Fibroblast of lung (primary cell): ENCODE results near the gene TMEM125. TPM values are rescaled to one million over a fixed set of nuclear protein-coding genes. Genes with fewer than 3 reads are reported as not detected.

Experiments
- DNase-seq, 2 donors: peaks; one replicate each; pipeline versions ENCODE4 v3.0.0 to v3.0.0-alpha.2; 2010; ENCODE audit warnings: low read depth in 2 of 2
- H2AFZ ChIP-seq: 2 replicates; pipeline ENCODE4 v1.5.1; 2012; ENCODE audit warnings: low read length, control low read depth, inconsistent platforms
- H3K27ac ChIP-seq: 2 replicates; pipeline ENCODE4 v1.5.1; 2011; ENCODE audit warnings: low read length, control low read depth; ENCODE audit not compliant: insufficient read depth
- H3K27me3 ChIP-seq: 2 replicates; pipeline ENCODE4 v1.5.1; 2011; ENCODE audit warnings: mild to moderate bottlenecking, low read length; ENCODE audit not compliant: control insufficient read depth, insufficient read depth
- H3K36me3 ChIP-seq: 2 replicates; pipeline ENCODE4 v1.5.1; 2011; ENCODE audit warnings: low read length; ENCODE audit not compliant: control insufficient read depth, insufficient read depth
- H3K4me1 ChIP-seq: 2 replicates; pipeline ENCODE4 v1.5.1; 2011; ENCODE audit warnings: low read length; ENCODE audit not compliant: control insufficient read depth, insufficient read depth; ENCODE audit errors: extremely low read depth
- H3K4me2 ChIP-seq: 2 replicates; pipeline ENCODE4 v1.5.1; 2011; ENCODE audit warnings: low read length, control low read depth; ENCODE audit not compliant: insufficient read depth; ENCODE audit errors: extremely low read depth
- H3K4me3 ChIP-seq, 4 experiments: fragments of 200-600 bp in 1 of 4; sonication (generic) in 1 of 4; replicated peaks in 1 of 4; 2 replicates each; pipeline ENCODE4 v1.5.1; 2011 to 2016; ENCODE audit warnings: low read length in 4 of 4, low read depth in 3 of 4, mild to moderate bottlenecking in 3 of 4, control low read depth in 2 of 4, inconsistent platforms in 1 of 4, mixed read lengths in 1 of 4; ENCODE audit not compliant: insufficient read depth in 1 of 4; ENCODE audit errors: control extremely low read depth in 1 of 4
- H3K79me2 ChIP-seq: 2 replicates; pipeline ENCODE4 v1.5.1; 2012; ENCODE audit warnings: mild to moderate bottlenecking, low read length, inconsistent platforms; ENCODE audit not compliant: control insufficient read depth, insufficient read depth
- H3K9ac ChIP-seq: 2 replicates; pipeline ENCODE4 v1.5.1; 2011; ENCODE audit warnings: mild to moderate bottlenecking, low read length, control low read depth; ENCODE audit not compliant: insufficient read depth
- H3K9me3 ChIP-seq: 2 replicates; pipeline ENCODE4 v1.5.1; 2012; ENCODE audit warnings: low read depth, low read length; ENCODE audit not compliant: control insufficient read depth, insufficient read depth
- H4K20me1 ChIP-seq: 2 replicates; pipeline ENCODE4 v1.5.1; 2011; ENCODE audit warnings: low read length; ENCODE audit not compliant: control insufficient read depth, insufficient read depth; ENCODE audit errors: extremely low read depth
- CTCF ChIP-seq, 2 donors: IDR thresholded peaks in 1 of 2; conservative IDR thresholded peaks in 1 of 2; 1 replicate in 1 of 2; 2 replicates in 1 of 2; pipeline ENCODE4 v1.5.1; 2011 to 2012; ENCODE audit warnings: low read length in 2 of 2, control low read depth in 1 of 2, inconsistent platforms in 1 of 2, low read depth in 1 of 2, mild to moderate bottlenecking in 1 of 2
- EZH2 ChIP-seq: IDR thresholded peaks from 2 replicates; pipeline ENCODE4 v1.5.1; 2012; ENCODE audit warnings: low read length, control low read depth, mild to moderate bottlenecking; ENCODE audit errors: missing control alignments
- polyA plus RNA-seq, 2 donors: library from polyadenylated mRNA; depleted of rRNA in 1 of 2; stranded (reverse) in 1 of 2; unstranded in 1 of 2; fragments of >200 nt; gene quantifications; 2 replicates each; pipeline ENCODE4 v1.2.1, GENCODE V29; 2011 to 2012; ENCODE audit warnings: missing spikeins in 1 of 2
- total RNA-seq: library from RNA; depleted of rRNA; stranded (reverse); fragments of >200 nt; gene quantifications from 2 replicates; pipeline ENCODE4 v1.2.1, GENCODE V29; 2014

TMEM125 gene
- total and polyA plus RNA-seq, 2 donors (not counting 1 experiment from before 2014, with no cell fraction given) = 0.03 TPM; not detected in 1

- Histone ChIP-seq H3K79me2 (no peaks in the 10 kb centered on the region), H3K9me3 (no peaks in the 10 kb centered on the region), H3K4me3 (no peak overlapping the region), H3K4me2 (no peak overlapping the region), H3K4me1 (no peaks in the 10 kb centered on the region), H4K20me1 (no peaks in the 10 kb centered on the region), H2AFZ (no peak overlapping the region), H3K27me3 (no peaks in the 10 kb centered on the region), H3K9ac (no peak overlapping the region), H3K27ac (no peak overlapping the region), H3K36me3 (no peaks in the 10 kb centered on the region)
- no peak for DNase-seq
- TF ChIP-seq EZH2 (no peak), CTCF (conservative IDR thresholded peaks at IDR 0.05 in 1 of 2, IDR thresholded peaks at IDR 0.05 in 1 of 2; ENCODE audit: low read depth in 1 of 2, low read length in 2 of 2) (no peak)
These were observed 26.5 kb upstream of the TMEM125 start for GRCh38 chr1:43243299-43243698.

- H3K36me3 ChIP-seq = no peaks in the 10 kb centered on the region
- H3K4me3 ChIP-seq = no peak overlapping the region
- no peaks in the 10 kb centered on the region for H3K27me3 ChIP-seq
- H3K4me2 ChIP-seq = no peak overlapping the region
- no peaks in the 10 kb centered on the region for H3K9me3 ChIP-seq
- no peak for DNase-seq
- H3K9ac ChIP-seq = no peak overlapping the region
- no peaks in the 10 kb centered on the region for H3K4me1 ChIP-seq
- no peak overlapping the region for H3K27ac ChIP-seq
- H4K20me1 ChIP-seq = no peaks in the 10 kb centered on the region
- no peaks in the 10 kb centered on the region for H3K79me2 ChIP-seq
- no peak for TF ChIP-seq CTCF (conservative IDR thresholded peaks at IDR 0.05 in 1 of 2, IDR thresholded peaks at IDR 0.05 in 1 of 2; ENCODE audit: low read depth in 1 of 2, low read length in 2 of 2)
- no peak for TF ChIP-seq EZH2
- no peak overlapping the region for H2AFZ ChIP-seq
These were observed 23.1 kb upstream of the TMEM125 start for GRCh38 chr1:43246466-43247213.

DNA sequence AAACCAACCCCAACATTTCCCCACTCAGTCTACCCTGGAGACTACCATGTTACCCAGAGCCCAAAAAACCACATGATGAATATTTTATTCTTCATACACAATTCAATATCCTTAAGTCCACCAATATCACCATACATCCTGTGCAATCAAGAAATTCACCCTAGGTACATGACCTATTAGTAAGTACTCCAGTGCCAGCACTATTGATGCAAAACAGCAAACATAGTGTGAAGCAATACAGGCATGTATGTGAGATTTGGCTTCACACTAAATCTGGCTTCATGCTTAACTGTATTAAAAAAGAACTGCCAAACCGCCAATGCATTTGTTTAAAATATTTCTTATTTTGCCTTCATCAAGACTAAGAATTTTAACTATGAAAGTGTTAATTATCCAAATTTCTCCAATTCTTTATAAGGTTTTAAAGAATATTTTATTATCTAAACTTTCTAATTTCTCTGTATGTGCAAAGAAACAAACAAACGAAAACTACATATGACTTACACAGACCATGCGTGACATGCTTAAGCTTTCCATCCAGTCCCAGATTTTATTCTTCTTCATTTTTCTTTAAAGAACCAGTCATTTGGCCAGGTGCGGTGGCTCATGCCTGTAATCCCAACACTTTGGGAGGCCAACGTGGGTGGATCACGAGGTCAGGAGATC lies 22.4 kb upstream of the TMEM125 start:
- Histone ChIP-seq H3K27ac (no peak overlapping the region), H3K27me3 (no peaks in the 10 kb centered on the region), H3K9me3 (no peaks in the 10 kb centered on the region), H3K79me2 (no peaks in the 10 kb centered on the region), H3K4me2 (no peak overlapping the region), H4K20me1 (no peaks in the 10 kb centered on the region), H3K4me1 (no peaks in the 10 kb centered on the region), H3K4me3 (no peak overlapping the region), H3K36me3 (no peaks in the 10 kb centered on the region), H2AFZ (no peak overlapping the region), H3K9ac (no peak overlapping the region)
- DNase-seq = no peak
- TF ChIP-seq CTCF (conservative IDR thresholded peaks at IDR 0.05 in 1 of 2, IDR thresholded peaks at IDR 0.05 in 1 of 2; ENCODE audit: low read depth in 1 of 2, low read length in 2 of 2) (no peak), EZH2 (no peak)
